HG02885 (cell line): ENCODE results near the gene GPR25.
"Not testable (repeated sequence)": the region's sequence is repeated elsewhere in the genome, so short reads cannot be mapped to it uniquely, and the experiment has no call there.

Experiments used
- ATAC-seq: cut with Tn5 transposase; IDR thresholded peaks from one replicate; pipeline ENCODE4 v1.9.1; 2021; ENCODE audit warnings: mild to moderate bottlenecking; ENCODE audit not compliant: unreplicated experiment, poor library complexity

The GPR25 gene

DNA sequence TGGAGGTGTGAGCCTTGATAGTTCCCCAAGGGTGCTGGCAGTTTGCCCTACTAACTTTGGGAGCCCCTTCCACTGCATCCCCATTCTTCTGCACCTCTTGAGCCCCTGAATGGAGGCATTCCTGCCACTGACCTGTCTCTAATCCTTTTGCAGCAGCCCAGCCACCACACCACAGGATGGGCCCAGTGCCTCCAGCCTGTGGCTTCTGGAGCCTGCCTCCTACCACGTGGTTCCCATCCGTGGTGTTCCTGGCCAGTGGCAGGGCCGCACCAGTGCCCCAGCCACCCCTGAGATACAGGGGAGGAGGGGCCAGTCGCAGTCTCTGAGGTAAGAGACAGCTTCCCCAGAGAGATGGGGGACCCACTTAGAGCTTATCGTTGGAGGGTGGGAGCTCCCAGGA is 36.3 kb downstream of the GPR25 start:
- ATAC-seq, result no peak

DNA sequence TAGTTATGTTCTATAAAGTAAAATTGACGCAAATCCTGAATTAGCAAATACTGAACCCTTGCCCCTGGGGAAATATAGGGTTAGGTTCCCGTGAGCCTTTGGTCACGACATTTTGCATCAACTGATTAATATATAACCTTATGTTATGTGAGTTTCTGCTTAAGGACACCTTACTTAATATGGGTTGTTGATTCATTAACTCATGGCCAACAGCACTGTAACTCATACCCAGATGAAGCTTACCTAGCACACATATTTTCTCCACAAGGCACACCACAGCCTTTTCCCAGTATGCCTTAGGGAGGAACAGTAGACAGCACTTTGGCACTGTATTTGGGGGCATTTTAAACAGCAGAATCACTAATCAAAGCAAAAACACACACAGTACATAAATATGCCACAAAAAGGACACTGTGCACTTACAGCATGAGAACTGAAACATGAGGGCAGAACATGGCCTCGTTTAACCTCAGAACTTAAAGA is 37.0 kb downstream of the GPR25 start:
- ATAC-seq, result no peak

DNA sequence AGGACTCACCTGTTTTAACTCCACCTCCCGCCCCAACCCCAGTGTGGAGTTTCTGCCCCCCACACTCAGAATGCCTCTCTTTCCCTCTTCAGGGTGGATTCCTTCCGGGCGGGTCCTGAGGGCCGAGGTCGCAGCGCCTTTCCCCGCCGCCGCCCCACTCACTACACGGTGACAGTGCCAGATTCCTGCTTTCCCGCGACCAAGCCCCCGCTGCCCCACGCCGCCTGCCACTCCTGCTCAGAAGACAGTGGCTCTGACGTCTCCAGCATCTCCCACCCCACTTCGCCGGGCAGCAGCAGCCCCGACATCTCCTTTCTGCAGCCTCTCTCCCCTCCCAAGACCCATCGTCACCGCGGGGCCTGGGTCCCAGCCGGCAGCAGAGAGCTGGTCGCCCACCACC is 38.6 kb downstream of the GPR25 start:
- no peak for ATAC-seq

DNA sequence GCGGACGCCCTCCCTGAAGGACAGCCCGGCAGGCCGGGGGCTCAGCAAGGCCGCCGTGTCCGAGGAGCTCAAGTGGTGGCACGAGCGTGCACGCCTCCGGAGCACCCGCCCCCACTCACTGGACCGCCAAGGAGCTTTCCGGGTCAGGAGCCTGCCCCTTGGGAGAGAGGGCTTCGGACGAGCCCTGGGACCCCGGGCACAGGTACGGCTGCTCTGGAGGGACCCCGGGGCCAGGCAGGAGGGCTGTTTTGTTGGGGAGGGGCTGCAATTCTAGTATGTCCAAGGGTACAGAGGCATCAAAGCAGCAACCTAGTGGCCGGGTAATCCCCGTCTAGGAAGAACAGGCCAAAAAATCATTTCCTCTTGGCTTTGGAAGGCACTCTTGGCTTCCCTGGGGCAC is 39.2 kb downstream of the GPR25 start:
- not testable (repeated sequence) for ATAC-seq

DNA sequence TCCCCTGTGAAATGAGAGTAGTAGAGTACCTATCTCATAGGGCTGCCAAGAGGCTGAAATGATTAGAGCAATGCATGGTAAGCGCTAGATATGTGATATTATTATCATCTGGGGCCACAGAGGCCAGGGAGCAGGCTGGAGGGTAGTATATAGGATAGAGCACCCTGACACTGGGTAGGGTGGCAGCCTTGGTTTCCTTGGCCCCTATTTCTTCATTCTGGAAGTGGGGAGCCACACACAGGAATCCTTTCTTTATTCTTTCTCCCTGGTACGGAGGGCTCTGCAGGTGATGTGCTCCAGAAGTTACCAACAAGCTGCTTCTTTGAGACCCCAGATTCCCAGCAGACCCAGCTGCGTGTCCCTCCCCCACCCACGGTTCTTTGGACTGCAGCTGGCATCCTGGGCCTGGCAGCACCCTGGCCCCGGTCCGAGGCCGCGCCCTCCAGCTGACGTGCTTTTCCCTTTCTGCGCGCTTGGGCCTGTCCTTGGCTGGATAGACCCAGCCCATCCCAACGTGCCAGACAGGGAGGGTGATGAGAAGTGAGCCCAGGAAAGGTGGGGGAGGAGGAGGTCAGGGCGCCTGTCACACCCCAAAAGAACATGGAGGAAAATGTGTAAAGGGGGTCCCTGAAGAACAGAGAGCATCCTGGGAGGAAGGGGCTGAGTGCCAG is 40.1 kb downstream of the GPR25 start:
- no peak for ATAC-seq

DNA sequence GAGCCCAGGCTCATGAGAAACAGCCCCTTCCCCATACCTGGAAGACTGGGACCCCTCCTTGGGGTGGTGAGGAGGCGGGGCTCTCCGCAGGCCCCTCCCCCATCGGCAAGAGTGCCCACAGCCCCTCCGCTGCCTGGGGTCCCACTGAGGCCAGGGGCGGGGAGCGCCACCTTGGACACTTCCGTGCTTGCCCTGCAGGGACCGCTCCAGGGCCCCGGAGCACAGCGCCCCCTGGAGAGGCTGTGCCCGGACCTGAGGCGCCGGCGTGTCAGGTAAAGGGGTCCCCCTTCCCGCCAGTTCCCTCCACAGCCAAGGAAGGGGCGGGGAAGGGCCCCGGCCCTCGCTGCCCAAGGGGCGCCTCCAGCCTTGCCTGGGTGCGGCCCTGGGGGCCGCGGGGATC is 43.4 kb downstream of the GPR25 start:
- no peak for ATAC-seq

DNA sequence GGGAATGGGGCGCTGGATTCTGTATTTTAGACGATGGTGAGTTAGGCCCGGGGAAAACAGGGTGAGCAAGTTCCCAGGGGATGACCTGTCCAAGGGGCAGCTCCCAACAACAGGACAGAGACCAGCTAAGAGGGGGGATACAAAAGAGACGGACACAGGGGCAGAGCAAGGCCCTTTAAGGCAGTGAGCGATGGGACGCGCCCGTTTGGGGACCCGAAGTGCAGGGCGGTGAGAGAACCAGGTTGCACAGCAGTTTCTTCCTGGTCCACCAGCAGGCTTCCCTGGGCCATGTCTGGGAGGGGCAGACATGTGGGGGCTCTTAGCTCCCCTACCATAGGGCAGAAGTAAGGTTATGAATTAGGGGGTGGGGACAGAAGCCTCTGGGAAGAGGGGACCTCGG is 43.9 kb downstream of the GPR25 start:
- no peak for ATAC-seq

DNA sequence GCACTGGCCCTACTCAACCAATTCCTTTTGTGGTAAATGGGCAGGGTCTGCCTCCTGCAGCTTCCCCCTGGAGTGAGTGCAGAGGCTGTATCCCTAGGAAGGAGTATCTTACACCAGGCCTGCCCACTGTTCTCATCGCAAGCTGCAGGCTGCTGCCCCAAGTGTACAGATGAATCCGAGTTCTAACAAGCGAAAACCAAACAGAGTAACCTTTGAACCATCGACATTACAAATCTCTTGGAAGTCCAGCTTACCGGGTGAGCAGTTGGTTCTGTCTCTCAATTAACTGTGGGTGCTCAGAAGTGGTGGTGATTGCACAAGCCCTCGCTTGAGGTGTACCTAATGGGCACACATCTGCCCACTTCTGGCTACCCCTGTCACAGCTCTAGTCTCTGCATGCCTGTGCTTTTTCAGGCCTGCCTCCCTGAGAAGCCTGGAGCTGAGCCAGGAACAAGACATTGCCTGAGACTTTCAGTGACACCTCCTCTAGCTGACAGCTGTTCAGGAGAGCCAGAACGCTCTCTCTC is 44.6 kb downstream of the GPR25 start:
- no peak for ATAC-seq

DNA sequence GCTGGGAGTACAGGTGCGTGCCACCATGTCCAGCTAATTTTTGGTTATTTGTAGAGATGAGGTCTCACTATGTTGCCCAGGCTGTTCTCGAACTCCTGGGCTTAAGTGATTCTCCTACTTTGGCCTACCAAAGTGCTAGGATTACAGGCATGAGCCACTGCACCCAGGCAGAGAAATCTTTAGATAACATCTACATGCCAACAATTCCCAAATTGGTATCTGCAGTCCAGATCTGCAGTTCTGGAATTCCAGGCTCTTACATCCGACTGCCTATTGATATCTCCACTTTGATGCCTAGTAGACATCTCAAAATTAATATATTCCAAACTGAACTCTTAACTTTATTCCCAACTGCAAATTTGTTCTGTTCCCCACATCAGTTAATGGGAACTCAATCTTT is 45.2 kb downstream of the GPR25 start:
- no peak for ATAC-seq

DNA sequence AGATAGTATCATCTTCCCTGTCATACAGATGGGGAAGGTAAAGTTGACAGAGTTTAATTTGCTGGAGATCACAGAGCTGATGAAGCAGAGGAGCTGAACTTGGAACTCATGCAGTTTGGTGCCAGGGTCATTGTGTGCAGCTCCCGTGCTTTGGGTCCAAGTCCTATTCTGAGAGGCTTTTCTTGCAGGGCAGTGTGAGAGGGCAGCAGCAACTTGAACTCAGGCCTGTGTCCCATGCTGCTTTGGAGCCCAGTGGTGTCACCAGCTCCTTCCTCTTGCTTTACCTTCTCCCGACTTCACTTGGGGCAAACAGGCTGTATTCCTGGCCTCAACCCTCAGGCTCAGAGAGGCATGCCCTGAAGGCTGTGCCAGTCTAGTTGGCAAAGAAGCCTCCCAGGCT is 46.6 kb downstream of the GPR25 start:
- no peak for ATAC-seq

DNA sequence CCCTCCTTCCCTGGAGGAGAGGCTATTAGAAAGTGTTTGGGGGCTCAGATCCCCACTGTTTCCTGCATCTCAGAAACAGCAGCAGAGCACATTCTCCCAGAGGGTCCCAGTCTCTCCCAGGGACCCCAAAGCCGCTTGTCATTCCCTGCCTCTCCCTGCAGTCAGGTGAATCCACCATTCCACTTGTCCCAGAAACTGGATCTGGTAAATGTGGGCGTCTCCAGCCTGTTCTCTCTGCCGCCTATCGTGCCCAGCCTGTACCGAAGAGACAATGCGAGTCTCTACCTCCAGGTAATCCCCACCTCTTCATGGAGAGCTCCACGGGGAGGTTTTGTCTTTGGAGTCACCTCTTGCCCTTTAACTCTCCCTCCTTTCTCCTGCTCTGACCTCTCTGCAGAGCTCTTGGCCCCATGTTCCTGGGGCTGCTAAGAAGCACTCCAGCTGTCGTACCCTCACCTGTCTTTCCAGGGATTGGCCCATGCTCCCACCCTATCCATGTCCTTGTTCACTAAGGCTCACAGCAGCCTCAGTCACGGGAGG is 48.9 kb downstream of the GPR25 start:
- ATAC-seq, result no peak

DNA sequence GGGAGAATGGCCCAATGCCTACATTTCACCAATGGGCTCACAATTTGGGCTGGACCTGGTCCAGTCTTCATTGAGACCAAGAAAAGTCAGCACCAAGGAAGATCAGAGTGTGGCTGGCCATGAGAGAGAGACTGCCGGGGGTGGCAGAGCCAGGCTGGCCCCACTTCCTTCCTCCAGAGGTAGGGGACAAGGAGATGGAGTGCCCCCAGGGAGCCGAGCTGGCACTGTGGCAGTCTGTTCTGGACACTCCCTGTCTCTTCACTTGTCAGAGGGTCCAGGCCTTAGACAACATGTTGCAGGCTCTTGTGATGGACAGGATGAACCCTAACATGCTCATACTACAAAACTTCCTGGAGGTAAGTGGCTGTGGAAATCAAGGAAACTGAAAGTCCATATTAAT is 49.6 kb downstream of the GPR25 start:
- no peak for ATAC-seq

DNA sequence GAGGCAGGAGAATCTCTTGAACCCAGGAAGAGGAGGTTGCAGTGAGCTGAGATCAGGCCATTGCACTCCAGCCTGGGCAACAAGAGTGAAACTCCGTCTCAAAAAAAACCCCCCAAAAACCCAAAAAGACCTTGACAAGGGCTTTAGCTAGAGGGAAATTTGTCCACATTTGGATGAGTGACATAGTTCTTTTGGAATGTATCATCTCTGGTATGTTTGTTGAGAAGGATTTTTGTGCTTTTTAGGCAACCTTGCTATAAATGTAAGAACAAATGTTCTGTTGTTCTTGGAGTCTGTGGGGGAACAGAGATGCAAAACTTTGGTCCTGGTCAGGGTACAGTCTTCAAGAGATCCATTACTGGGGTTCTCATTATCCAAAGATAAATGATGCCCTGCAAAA is 50.8 kb downstream of the GPR25 start:
- ATAC-seq, result no peak
